Heart right ventricle (tissue), 16 donors: ENCODE data around the gene ISM2. TPM values are rescaled to one million over a fixed set of nuclear protein-coding genes. Genes with fewer than 3 reads are reported as not detected.
A peak's percentile ranks its signal among the peaks of the same experiment; 100 is the strongest.

Source experiments
- ATAC-seq, 8 donors: fragments of 200-7000 bp; cut with Tn5 transposase; one replicate each; pipeline ENCODE4 v1.9.1; 2020; ENCODE audit warnings: mild to moderate bottlenecking in 8 of 8, moderate library complexity in 8 of 8, moderate number of reproducible peaks in 1 of 8
- DNase-seq, 2 donors: peaks; one replicate each; pipeline ENCODE4 v3.0.0-alpha.2; 2020
- H3K27ac ChIP-seq, 10 donors: fragments of 200-600 bp; sonication (generic) in 2 of 10; one replicate each; pipeline versions ENCODE4 v1.5.0 to v1.8.0; 2020 to 2022; ENCODE audit warnings: mild to moderate bottlenecking in 3 of 10
- H3K27me3 ChIP-seq, 7 donors: fragments of 200-600 bp; one replicate each; pipeline ENCODE4 v1.8.0; 2021 to 2022; ENCODE audit warnings: mild to moderate bottlenecking in 2 of 7
- H3K36me3 ChIP-seq, 9 donors: fragments of 200-600 bp; sonication (generic) in 1 of 9; one replicate each; pipeline versions ENCODE4 v1.5.0 to v1.8.0; 2020 to 2022; ENCODE audit warnings: mild to moderate bottlenecking in 2 of 9
- H3K4me1 ChIP-seq, 9 donors: fragments of 200-600 bp; sonication (generic) in 1 of 9; one replicate each; pipeline versions ENCODE4 v1.5.0 to v1.8.0; 2020 to 2022; ENCODE audit warnings: mild to moderate bottlenecking in 4 of 9
- H3K4me3 ChIP-seq, 10 donors: fragments of 200-600 bp; sonication (generic) in 2 of 10; one replicate each; pipeline versions ENCODE4 v1.5.0 to v1.8.0; 2020 to 2022; ENCODE audit warnings: mild to moderate bottlenecking in 7 of 10, moderate library complexity in 2 of 10
- H3K9me3 ChIP-seq, 11 donors: fragments of 200-600 bp in 10 of 11; sonication (generic) in 2 of 11; one replicate each; pipeline versions ENCODE4 v1.5.0 to v1.8.0; 2013 to 2022; ENCODE audit warnings: mild to moderate bottlenecking in 2 of 11, control low read depth in 1 of 11, moderate library complexity in 1 of 11
- CTCF ChIP-seq, 9 donors: fragments of 200-600 bp; sonication (generic) in 2 of 9; IDR thresholded peaks; one replicate each; pipeline versions ENCODE4 v1.5.0 to v1.8.0; 2021 to 2022; ENCODE audit warnings: antibody characterized with exemption in 9 of 9, mild to moderate bottlenecking in 5 of 9, moderate library complexity in 1 of 9
- whole genome bisulfite sequencing, 2 donors: extraction: QIAGEN DNeasy Blood & Tissue Kit; methylation state at CpG; one replicate each; pipeline ENCODE4 v1.1.7; 2013; ENCODE audit warnings: inconsistent platforms in 1 of 2; 5-methylcytosine and 5-hydroxymethylcytosine counted together
- intact Hi-C, 10 donors: fragments of 100-400 bp; cut with DNase I; formaldehyde crosslinking; loops; one replicate each; pipeline versions ENCODE4 v1.11.1 to v1.14.2; 2022
- polyA plus RNA-seq, 2 donors: library from polyadenylated mRNA; stranded (reverse); fragments of 200-250 nt; gene quantifications; one replicate each; pipeline ENCODE4 v1.2.3, GENCODE V29; 2013
- total RNA-seq, 10 donors: library from RNA; stranded (reverse); fragmentation: NEBNext Ultra II Directional in 3 of 10; extraction: Animal tissue kit (Norgen Biotek cat#: 25700) in 3 of 10; gene quantifications; one replicate each; pipeline versions ENCODE4 v1.2.1 to v1.2.4, GENCODE V29; 2021 to 2023
- donor health status: Arrhythmogenic right ventricular cardiomyopathy.
- donor health status: ischemic (EF 13 %, LVEDD 7.1; RV severe dilation, severe dysfunction).
- donor health status: healthy with polysubstance abuse.
- donor health status: DM: no; HTN: yes; CAD: no.
- donor health status: DM: no; HTN: no; CAD: no.
- donor health status: ischemic (EF 25% LVEDD 6.9; RV normal size, moderate dysfunction).
- donor health status: ischemic (EF 25% LVEDD 5.7; RV mildly dilated, moderate dysfunction).
- donor health status: healthy.
- donor health status: DM: yes; HTN: yes; CAD: no.
- donor health status: Ischemic cardiomyopathy.
- donor health status: ischemic (EF 35%, LVEDD 5.7; RV mildly dilated, moderate dysfunction).
- donor health status: nonischemic (EF 11% LVEDD 7.7; RV severe dilation, severe dysfunction).
- donor health status: DM: yes; HTN: yes; CAD: no.
- donor health status: PGD.
- donor health status: ischemic (EF 29% LVEDD 5.4; RV normal size, mild dysfunction).
- donor health status: nonischemic (EF 23%, LVEDD 6.1; RV moderate dilation, normal function).

ISM2 gene
- total and polyA plus RNA-seq, 12 donors = not detected

- WGBS, 2 donors = 91 to 95% methylated on average over 6 of the region's 6 CpGs
- Histone ChIP-seq H3K4me1 (no peaks in the 10 kb centered on the region), H3K27me3 (no peaks in the 10 kb centered on the region), H3K36me3 (no peaks in the 10 kb centered on the region), H3K4me3 (no peak overlapping the region), H3K9me3 (no peaks in the 10 kb centered on the region), H3K27ac (no peak overlapping the region)
- TF ChIP-seq CTCF (IDR thresholded peaks at IDR 0.05) = no peak
- no peak for DNase-seq
- no peak for ATAC-seq
- intact Hi-C loops = no loop called here
Measured at GRCh38 chr14:77489041-77489440, 9.6 kb downstream of the ISM2 start.

- no peak for TF ChIP-seq CTCF (IDR thresholded peaks at IDR 0.05)
- ATAC-seq (no peak), DNase-seq (no peak)
- intact Hi-C loops = no loop called here
- 81% methylated on average over 7 of the region's 7 CpGs for WGBS, 2 donors
- H3K4me1 ChIP-seq = no peaks in the 10 kb centered on the region
- H3K27ac ChIP-seq = no peak overlapping the region
- H3K9me3 ChIP-seq = no peaks in the 10 kb centered on the region
- H3K36me3 ChIP-seq = no peaks in the 10 kb centered on the region
- H3K27me3 ChIP-seq = no peaks in the 10 kb centered on the region
- no peak overlapping the region for H3K4me3 ChIP-seq
Measured at GRCh38 chr14:77488558-77488957, 10.1 kb downstream of the ISM2 start.

GRCh38 chr14:77485901-77486678 lies 12.5 kb downstream of the ISM2 start:
- TF ChIP-seq CTCF (IDR thresholded peaks at IDR 0.05) = no peak
- ATAC-seq = no peak
- Histone ChIP-seq H3K4me1 (no peaks in the 10 kb centered on the region), H3K27ac (no peak overlapping the region), H3K36me3 (no peaks in the 10 kb centered on the region), H3K4me3 (no peak overlapping the region), H3K9me3 (no peaks in the 10 kb centered on the region), H3K27me3 (no peaks in the 10 kb centered on the region)
- 88 to 92% methylated on average over 7 of the region's 7 CpGs for WGBS, 2 donors
- intact Hi-C loops = no loop called here
- DNase-seq = no peak

GRCh38 chr14:77485256-77485655 lies 13.4 kb downstream of the ISM2 start:
- DNase-seq (no peak), ATAC-seq (peak in 4 of 8 donors; percentile 9 to 41 (median 24))
- Histone ChIP-seq H3K9me3 (no peaks in the 10 kb centered on the region), H3K36me3 (no peaks in the 10 kb centered on the region), H3K27me3 (no peaks in the 10 kb centered on the region), H3K4me1 (no peaks in the 10 kb centered on the region), H3K27ac (no peak overlapping the region), H3K4me3 (no peak overlapping the region)
- WGBS, 2 donors = 83% methylated on average over 3 of the region's 3 CpGs
- TF ChIP-seq CTCF (IDR thresholded peaks at IDR 0.05) = no peak
- intact Hi-C loops = no loop called here
